HepG2 (cell line): ENCODE results near the gene KLHL17. TPM values are rescaled to one million over a fixed set of nuclear protein-coding genes. Genes with fewer than 3 reads are reported as not detected.

Experiments
- AHR ChIP-seq: IDR thresholded peaks from 2 replicates; pipeline ENCODE4 v1.6.1; 2018; ENCODE audit warnings: missing genetic modification reagents, missing compliant biosample characterization
- EED ChIP-seq: sonication (generic); formaldehyde crosslinking; IDR thresholded peaks from 2 replicates; pipeline ENCODE4 v1.5.0; 2020; ENCODE audit warnings: mild to moderate bottlenecking, missing genetic modification reagents
- HES4 ChIP-seq: sonication (generic); formaldehyde crosslinking; IDR thresholded peaks from 2 replicates; pipeline ENCODE4 v1.9.0; 2021; ENCODE audit warnings: mild to moderate bottlenecking, missing genetic modification reagents, borderline replicate concordance
- KDM5B ChIP-seq: sonication (generic); formaldehyde crosslinking; IDR thresholded peaks from 2 replicates; pipeline ENCODE4 v1.4.0; 2020; ENCODE audit warnings: missing genetic modification reagents, mild to moderate bottlenecking, borderline replicate concordance
- RAD51 ChIP-seq: fragments of 450-650 bp; IDR thresholded peaks from 2 replicates; pipeline ENCODE4 v1.6.1; 2016; ENCODE audit warnings: borderline replicate concordance
- RBM22 ChIP-seq: fragments of 200-400 bp; formaldehyde crosslinking; optimal IDR thresholded peaks from 2 replicates; pipeline ENCODE3; 2017; ENCODE audit warnings: mild to moderate bottlenecking, low read length, moderate library complexity
- RXRB ChIP-seq: IDR thresholded peaks from 2 replicates; pipeline ENCODE4 v1.6.1; 2016; ENCODE audit warnings: borderline replicate concordance, missing genetic modification reagents, missing compliant biosample characterization
- ZBTB7B ChIP-seq: sonication (generic); formaldehyde crosslinking; IDR thresholded peaks from 2 replicates; pipeline ENCODE4 v1.4.0; 2020; ENCODE audit warnings: missing genetic modification reagents
- ZFP36L1 ChIP-seq: sonication (generic); formaldehyde crosslinking; IDR thresholded peaks from 2 replicates; pipeline ENCODE4 v1.8.0; 2022; ENCODE audit warnings: mild to moderate bottlenecking, missing genetic modification reagents, moderate library complexity
- ZNF256 ChIP-seq: sonication (generic); formaldehyde crosslinking; conservative IDR thresholded peaks from 2 replicates; pipeline ENCODE4 v1.4.0; 2020; ENCODE audit warnings: missing genetic modification reagents
- ZNF577 ChIP-seq: sonication (generic); formaldehyde crosslinking; IDR thresholded peaks from 2 replicates; pipeline ENCODE4 v1.4.0; 2020; ENCODE audit warnings: mild to moderate bottlenecking, low read depth, missing genetic modification reagents, borderline replicate concordance
- ZNF660 ChIP-seq: sonication (generic); formaldehyde crosslinking; IDR thresholded peaks from 2 replicates; pipeline ENCODE4 v1.5.1; 2020; ENCODE audit warnings: mild to moderate bottlenecking, low read depth, missing genetic modification reagents, borderline replicate concordance
- polyA plus RNA-seq, 8 experiments: library from polyadenylated mRNA; depleted of rRNA in 3 of 8; stranded (reverse) in 7 of 8; unstranded in 1 of 8; fragments of >200 nt; fragmentation: Illumina TruSeq in 4 of 8; extraction: Trizol in 4 of 8; gene quantifications; 2 replicates each; pipeline versions ENCODE4 v1.2.1 to v1.2.3, GENCODE V29; 2011 to 2016; ENCODE audit warnings: low read depth in 4 of 8, missing spikeins in 1 of 8, mixed read lengths in 1 of 8; ENCODE audit not compliant: insufficient read depth in 1 of 8
- total RNA-seq, 5 experiments: library from RNA; depleted of rRNA; stranded (reverse); fragments of >200 nt; fragmentation: Illumina TruSeq; extraction: Trizol; gene quantifications; 2 replicates each; pipeline ENCODE4 v1.2.3, GENCODE V29; 2016; ENCODE audit warnings: low read depth in 1 of 5
- TF ChIP-seq, protein P1 (sequence below): sonication (generic); formaldehyde crosslinking; IDR thresholded peaks from one replicate; pipeline ENCODE4 v1.5.1; 2020; ENCODE audit warnings: mild to moderate bottlenecking, missing genetic modification reagents; ENCODE audit errors: not compliant biosample characterization
- TF ChIP-seq, protein P2 (sequence below): sonication (generic); formaldehyde crosslinking; IDR thresholded peaks from 2 replicates; pipeline ENCODE4 v1.8.1; 2023; ENCODE audit warnings: mild to moderate bottlenecking, moderate library complexity, missing genetic modification reagents
- TF ChIP-seq, protein P3 (sequence below): sonication (generic); formaldehyde crosslinking; IDR thresholded peaks from 2 replicates; pipeline ENCODE4 v1.5.1; 2020; ENCODE audit warnings: missing genetic modification reagents, mild to moderate bottlenecking, borderline replicate concordance
- TF ChIP-seq, protein P4 (sequence below): IDR thresholded peaks from 2 replicates; pipeline ENCODE4 v1.6.1; 2016; ENCODE audit warnings: missing biosample characterization, missing genetic modification reagents, low read depth

Gene KLHL17
- total and polyA plus RNA-seq, 2 of the 13 experiments (the other 11 are each of a cell fraction or from before 2014, with no cell fraction given): 9.3 to 24.7 TPM

GRCh38 chr1:1006305-1007159 lies 46.1 kb downstream of the KLHL17 start (continued):
- TF ChIP-seq, protein P1, sequence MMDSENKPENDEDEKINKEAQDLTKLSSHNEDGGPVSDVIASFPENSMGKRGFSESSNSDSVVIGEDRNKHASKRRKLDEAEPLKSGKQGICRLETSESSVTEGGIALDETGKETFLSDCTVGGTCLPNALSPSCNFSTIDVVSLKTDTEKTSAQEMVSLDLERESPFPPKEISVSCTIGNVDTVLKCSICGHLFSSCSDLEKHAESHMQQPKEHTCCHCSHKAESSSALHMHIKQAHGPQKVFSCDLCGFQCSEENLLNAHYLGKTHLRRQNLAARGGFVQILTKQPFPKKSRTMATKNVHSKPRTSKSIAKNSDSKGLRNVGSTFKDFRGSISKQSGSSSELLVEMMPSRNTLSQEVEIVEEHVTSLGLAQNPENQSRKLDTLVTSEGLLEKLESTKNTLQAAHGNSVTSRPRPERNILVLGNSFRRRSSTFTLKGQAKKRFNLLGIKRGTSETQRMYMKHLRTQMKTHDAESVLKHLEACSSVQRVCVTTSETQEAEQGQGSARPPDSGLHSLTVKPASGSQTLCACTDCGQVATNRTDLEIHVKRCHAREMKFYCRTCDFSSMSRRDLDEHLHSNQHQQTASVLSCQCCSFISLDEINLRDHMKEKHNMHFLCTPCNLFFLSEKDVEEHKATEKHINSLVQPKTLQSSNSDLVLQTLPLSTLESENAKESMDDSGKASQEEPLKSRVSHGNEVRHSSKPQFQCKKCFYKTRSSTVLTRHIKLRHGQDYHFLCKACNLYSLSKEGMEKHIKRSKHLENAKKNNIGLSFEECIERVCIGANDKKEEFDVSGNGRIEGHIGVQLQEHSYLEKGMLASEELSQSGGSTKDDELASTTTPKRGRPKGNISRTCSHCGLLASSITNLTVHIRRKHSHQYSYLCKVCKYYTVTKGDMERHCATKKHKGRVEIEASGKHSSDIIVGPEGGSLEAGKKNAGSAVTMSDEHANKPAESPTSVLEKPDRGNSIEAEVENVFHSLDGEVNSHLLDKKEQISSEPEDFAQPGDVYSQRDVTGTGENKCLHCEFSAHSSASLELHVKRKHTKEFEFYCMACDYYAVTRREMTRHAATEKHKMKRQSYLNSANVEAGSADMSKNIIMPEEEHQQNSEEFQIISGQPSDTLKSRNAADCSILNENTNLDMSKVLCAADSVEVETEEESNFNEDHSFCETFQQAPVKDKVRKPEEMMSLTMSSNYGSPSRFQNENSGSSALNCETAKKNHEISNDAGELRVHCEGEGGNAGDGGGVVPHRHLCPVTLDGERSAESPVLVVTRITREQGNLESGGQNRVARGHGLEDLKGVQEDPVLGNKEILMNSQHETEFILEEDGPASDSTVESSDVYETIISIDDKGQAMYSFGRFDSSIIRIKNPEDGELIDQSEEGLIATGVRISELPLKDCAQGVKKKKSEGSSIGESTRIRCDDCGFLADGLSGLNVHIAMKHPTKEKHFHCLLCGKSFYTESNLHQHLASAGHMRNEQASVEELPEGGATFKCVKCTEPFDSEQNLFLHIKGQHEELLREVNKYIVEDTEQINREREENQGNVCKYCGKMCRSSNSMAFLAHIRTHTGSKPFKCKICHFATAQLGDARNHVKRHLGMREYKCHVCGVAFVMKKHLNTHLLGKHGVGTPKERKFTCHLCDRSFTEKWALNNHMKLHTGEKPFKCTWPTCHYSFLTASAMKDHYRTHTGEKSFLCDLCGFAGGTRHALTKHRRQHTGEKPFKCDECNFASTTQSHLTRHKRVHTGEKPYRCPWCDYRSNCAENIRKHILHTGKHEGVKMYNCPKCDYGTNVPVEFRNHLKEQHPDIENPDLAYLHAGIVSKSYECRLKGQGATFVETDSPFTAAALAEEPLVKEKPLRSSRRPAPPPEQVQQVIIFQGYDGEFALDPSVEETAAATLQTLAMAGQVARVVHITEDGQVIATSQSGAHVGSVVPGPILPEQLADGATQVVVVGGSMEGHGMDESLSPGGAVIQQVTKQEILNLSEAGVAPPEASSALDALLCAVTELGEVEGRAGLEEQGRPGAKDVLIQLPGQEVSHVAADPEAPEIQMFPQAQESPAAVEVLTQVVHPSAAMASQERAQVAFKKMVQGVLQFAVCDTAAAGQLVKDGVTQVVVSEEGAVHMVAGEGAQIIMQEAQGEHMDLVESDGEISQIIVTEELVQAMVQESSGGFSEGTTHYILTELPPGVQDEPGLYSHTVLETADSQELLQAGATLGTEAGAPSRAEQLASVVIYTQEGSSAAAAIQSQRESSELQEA (CRISPR knock-in tag): no peak
- TF ChIP-seq ZBTB7B (CRISPR knock-in tag) (peak; percentile 93), ZNF577 (CRISPR knock-in tag) (0 out of 2 replicates have a peak, but pooled peaks have one; percentile 66), KDM5B (CRISPR knock-in tag) (peak; percentile 64; the same call in 1 of the 2 replicates), ZNF256 (peak; percentile 88), AHR (CRISPR knock-in tag) (no peak), RBM22 (no peak), ZFP36L1 (no peak), RAD51 (0 out of 2 replicates have a peak, but pooled peaks have one; percentile 16), ZNF660 (CRISPR knock-in tag) (no peak; the same call in 1 of the 2 replicates), HES4 (CRISPR knock-in tag) (0 out of 2 replicates have a peak, but pooled peaks have one; percentile 9), EED (no peak), RXRB (CRISPR knock-in tag) (peak; percentile 91)
- TF ChIP-seq, protein P2, sequence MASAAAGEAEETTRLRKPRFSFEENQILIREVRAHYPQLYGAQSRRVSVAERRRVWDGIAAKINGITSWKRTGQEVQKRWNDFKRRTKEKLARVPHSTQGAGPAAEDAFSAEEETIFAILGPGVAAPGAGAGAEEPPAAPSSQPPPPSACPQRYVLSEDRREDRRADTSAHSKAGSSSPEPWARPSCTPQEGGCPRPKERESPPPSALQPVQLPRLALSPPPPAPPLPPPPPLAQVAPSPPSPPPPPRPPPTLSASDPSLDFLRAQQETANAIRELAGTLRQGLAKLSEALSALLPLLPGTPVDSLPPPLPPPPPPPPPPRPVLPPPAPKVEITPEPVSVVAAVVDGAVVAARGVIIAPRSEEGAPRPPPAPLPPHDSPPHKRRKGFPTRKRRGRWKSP (CRISPR knock-in tag): peak; percentile 83
- TF ChIP-seq, protein P3, sequence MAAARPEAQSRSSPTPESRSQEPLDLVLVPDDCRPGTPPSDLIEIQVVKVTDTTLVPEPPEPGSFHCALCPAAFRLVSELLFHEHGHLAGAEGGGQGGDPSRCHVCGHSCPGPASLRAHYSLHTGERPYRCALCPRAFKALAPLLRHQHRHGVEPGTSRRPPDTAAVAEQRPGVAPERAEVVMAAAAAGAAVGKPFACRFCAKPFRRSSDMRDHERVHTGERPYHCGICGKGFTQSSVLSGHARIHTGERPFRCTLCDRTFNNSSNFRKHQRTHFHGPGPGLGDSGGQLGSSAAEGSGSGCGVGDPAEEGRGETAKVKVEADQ (CRISPR knock-in tag): 0 out of 2 replicates have a peak, but pooled peaks have one; percentile 51
- TF ChIP-seq, protein P4, sequence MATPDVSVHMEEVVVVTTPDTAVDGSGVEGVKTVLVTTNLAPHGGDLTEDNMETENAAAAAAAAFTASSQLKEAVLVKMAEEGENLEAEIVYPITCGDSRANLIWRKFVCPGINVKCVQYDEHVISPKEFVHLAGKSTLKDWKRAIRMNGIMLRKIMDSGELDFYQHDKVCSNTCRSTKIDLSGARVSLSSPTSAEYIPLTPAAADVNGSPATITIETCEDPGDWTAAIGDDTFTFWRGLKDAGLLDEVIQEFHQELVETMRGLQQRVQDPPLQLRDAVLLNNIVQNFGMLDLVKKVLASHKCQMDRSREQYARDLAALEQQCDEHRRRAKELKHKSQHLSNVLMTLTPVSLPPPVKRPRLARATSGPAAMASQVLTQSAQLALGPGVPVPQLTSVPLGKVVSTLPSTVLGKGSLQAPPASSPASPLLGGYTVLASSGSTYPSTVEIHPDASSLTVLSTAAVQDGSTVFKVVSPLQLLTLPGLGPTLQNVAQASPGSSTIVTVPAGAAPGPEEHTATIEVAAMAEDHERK (CRISPR knock-in tag): no peak
